Gastrocnemius medialis (tissue), 4 donors: Measurements from ENCODE around the gene ARL11. TPM values are rescaled to one million over a fixed set of nuclear protein-coding genes. Genes with fewer than 3 reads are reported as not detected.
"Not testable (repeated sequence)": the region's sequence is repeated elsewhere in the genome, so short reads cannot be mapped to it uniquely, and the experiment has no call there.

ENCODE experiments used
- ATAC-seq, 2 donors: fragments of 150-250 bp; one replicate each; pipeline ENCODE4 v1.9.1; 2016
- DNase-seq, 2 donors: peaks; one replicate each; pipeline ENCODE4 v3.0.0-alpha.2; 2019
- H3K27ac ChIP-seq, 4 donors: fragments of 200-600 bp; sonication (generic); 1 replicate in 1 of 4; 2 replicates in 3 of 4; pipeline ENCODE4 v1.5.1; 2016 to 2018; ENCODE audit warnings: mild to moderate bottlenecking in 2 of 4, moderate library complexity in 1 of 4
- H3K27me3 ChIP-seq, 3 donors: fragments of 200-600 bp; sonication (generic) in 2 of 3; 1 replicate in 1 of 3; 2 replicates in 2 of 3; pipeline versions ENCODE4 v1.5.1 to v1.6.0; 2016 to 2019; ENCODE audit warnings: mild to moderate bottlenecking in 1 of 3, moderate library complexity in 1 of 3
- H3K36me3 ChIP-seq, 2 donors: fragments of 200-600 bp; sonication (generic) in 1 of 2; one replicate each; pipeline ENCODE4 v1.5.1; 2017 to 2018
- H3K4me1 ChIP-seq, 2 donors: fragments of 200-600 bp; sonication (generic) in 1 of 2; one replicate each; pipeline ENCODE4 v1.5.1; 2016 to 2017; ENCODE audit warnings: mild to moderate bottlenecking in 2 of 2
- H3K4me3 ChIP-seq, 4 donors: fragments of 200-600 bp; sonication (generic) in 3 of 4; 1 replicate in 1 of 4; 2 replicates in 3 of 4; pipeline ENCODE4 v1.5.1; 2016 to 2019; ENCODE audit warnings: mild to moderate bottlenecking in 2 of 4
- H3K9me3 ChIP-seq, 3 donors: fragments of 200-600 bp; sonication (generic) in 2 of 3; 1 replicate in 1 of 3; 2 replicates in 2 of 3; pipeline ENCODE4 v1.5.1; 2016 to 2019
- POLR2A ChIP-seq, 2 donors: fragments of 450-650 bp; IDR thresholded peaks; one replicate each; pipeline ENCODE4 v1.6.1; 2017; ENCODE audit warnings: antibody characterized with exemption in 2 of 2, mild to moderate bottlenecking in 2 of 2, moderate library complexity in 2 of 2
- in situ Hi-C, 4 donors: fragments of 200-750 bp; cut with MboI; loops; one replicate each; pipeline versions ENCODE4 v1.15.0 to v1.8.0; 2017; ENCODE audit warnings: low sequenced_read_pairs in 4 of 4
- intact Hi-C: fragments of 100-400 bp; cut with DNase I; formaldehyde crosslinking; loops from one replicate; pipeline ENCODE4 v1.15.1; 2023; ENCODE audit warnings: low total_unique reads
- total RNA-seq, 4 donors: library from RNA; depleted of rRNA; stranded (reverse); fragments of >200 nt; gene quantifications; one replicate each; pipeline versions ENCODE4 v1.1.0 to v1.2.3, GENCODE V29; 2016
- TF ChIP-seq, protein P1 (sequence below), 5 experiments: fragments of 450-650 bp in 3 of 5; fragments of 200-600 bp in 2 of 5; sonication (generic) in 2 of 5; IDR thresholded peaks in 4 of 5; conservative IDR thresholded peaks in 1 of 5; 1 replicate in 4 of 5; 2 replicates in 1 of 5; pipeline ENCODE4 v1.5.1; 2016 to 2019; ENCODE audit warnings: antibody characterized with exemption in 5 of 5, mild to moderate bottlenecking in 3 of 5, moderate library complexity in 3 of 5

Gene ARL11
- total RNA-seq, 4 donors from 2014 or later = 0.10 to 0.20 (median 0.12) TPM

DNA sequence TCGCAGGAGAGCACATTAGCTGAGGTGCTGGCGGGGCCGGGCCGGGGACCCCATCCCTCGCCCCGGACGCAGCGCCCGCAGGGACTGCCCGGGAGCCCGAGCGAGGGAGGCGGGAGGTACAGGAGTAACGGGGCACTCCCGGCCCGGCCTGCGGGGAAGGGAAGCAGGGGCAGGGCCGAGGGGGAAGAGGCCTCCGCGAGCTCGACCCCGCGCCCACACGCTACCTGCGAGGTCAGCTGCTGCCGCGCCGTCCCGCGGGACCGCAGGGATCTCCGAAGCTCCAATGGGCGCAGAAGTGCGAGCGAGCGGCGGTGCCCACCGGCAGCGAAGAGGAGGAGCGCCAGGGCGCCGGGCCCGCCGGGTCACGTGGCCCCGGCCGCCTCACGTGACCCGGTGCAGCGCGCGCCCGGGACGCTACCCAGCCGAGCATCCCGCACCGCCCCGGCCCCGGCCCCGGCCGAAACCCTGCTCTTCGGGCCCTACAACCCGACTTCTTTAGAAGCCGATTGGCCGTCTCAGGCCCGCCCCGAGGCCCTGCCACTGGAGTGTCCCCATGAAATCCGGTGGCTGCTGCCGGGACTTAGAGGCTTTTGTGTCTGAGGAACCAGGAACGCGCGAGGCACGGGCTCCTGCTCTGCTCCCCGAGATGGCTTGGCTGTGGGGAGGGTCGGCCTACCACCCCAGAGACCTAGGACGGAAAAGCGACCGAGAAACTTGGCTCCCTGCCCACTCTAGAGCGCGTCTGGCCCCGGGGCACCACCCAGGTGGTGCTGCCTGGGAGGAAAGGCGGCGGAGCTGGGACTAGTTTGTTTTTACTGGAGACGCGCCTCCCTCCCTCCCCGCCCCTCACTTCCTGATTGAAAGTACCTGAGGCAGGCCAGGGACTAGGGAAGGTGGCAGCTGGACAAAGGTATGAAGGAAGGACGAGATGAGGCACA is 42.8 kb upstream of the ARL11 start, which contains the start of gene RCBTB1:
Gene RCBTB1 (minus strand): TSS at position 339 of the 938 bp plus-strand sequence. CDS start 18,279 bp downstream, outside the sequence.
- DNase-seq (peak; percentile 8 to 41), ATAC-seq (peak; percentile 94 to 96)
- H3K36me3 ChIP-seq = peaks cover 0 to 4% of the 10 kb centered on the region in 2 donors
- TF ChIP-seq POLR2A (IDR thresholded peaks at IDR 0.05) = peak in 1 of 2 donors; percentile 29
- TF ChIP-seq, protein P1, sequence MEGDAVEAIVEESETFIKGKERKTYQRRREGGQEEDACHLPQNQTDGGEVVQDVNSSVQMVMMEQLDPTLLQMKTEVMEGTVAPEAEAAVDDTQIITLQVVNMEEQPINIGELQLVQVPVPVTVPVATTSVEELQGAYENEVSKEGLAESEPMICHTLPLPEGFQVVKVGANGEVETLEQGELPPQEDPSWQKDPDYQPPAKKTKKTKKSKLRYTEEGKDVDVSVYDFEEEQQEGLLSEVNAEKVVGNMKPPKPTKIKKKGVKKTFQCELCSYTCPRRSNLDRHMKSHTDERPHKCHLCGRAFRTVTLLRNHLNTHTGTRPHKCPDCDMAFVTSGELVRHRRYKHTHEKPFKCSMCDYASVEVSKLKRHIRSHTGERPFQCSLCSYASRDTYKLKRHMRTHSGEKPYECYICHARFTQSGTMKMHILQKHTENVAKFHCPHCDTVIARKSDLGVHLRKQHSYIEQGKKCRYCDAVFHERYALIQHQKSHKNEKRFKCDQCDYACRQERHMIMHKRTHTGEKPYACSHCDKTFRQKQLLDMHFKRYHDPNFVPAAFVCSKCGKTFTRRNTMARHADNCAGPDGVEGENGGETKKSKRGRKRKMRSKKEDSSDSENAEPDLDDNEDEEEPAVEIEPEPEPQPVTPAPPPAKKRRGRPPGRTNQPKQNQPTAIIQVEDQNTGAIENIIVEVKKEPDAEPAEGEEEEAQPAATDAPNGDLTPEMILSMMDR (IDR thresholded peaks at IDR 0.05 in 4 of 5, conservative IDR thresholded peaks at IDR 0.05 in 1 of 5) = peak in 1 of 5 experiments; percentile 18
- H3K27me3 ChIP-seq = no peaks in the 10 kb centered on the region
- in situ Hi-C loops = no loop called here
- peak within 1 kb of the TSS; percentile 61 to 77 (median 72) for H3K27ac ChIP-seq
- H3K9me3 ChIP-seq = no peaks in the 10 kb centered on the region
- intact Hi-C loops = loop anchor here (2.0 to 5.0 kb wide), 3 partner anchors 21 to 207 kb away; partner anchors contain the start of gene KPNA3
- H3K4me3 ChIP-seq = peak within 1 kb of the TSS; percentile 74 to 95 (median 92)
- H3K4me1 ChIP-seq = peaks cover 7 to 8% of the 10 kb centered on the region in 2 donors

GRCh38 chr13:49586717-49587116 is 41.6 kb upstream of the ARL11 start:
- no peak overlapping the region for H3K4me3 ChIP-seq
- no peak overlapping the region for H3K27ac ChIP-seq
- DNase-seq (no peak), ATAC-seq (no peak)
- H3K4me1 ChIP-seq = peaks cover 7 to 8% of the 10 kb centered on the region in 2 donors
- H3K27me3 ChIP-seq = no peaks in the 10 kb centered on the region
- TF ChIP-seq, protein P1 (IDR thresholded peaks at IDR 0.05 in 4 of 5, conservative IDR thresholded peaks at IDR 0.05 in 1 of 5) = no peak
- TF ChIP-seq POLR2A (IDR thresholded peaks at IDR 0.05) = no peak
- H3K9me3 ChIP-seq = no peaks in the 10 kb centered on the region
- no peaks in the 10 kb centered on the region for H3K36me3 ChIP-seq
- in situ Hi-C loops = no loop called here
- intact Hi-C loops = loop anchor here (5.0 kb wide), 1 partner anchor 206 kb away; the partner anchor contains the start of gene KPNA3

DNA sequence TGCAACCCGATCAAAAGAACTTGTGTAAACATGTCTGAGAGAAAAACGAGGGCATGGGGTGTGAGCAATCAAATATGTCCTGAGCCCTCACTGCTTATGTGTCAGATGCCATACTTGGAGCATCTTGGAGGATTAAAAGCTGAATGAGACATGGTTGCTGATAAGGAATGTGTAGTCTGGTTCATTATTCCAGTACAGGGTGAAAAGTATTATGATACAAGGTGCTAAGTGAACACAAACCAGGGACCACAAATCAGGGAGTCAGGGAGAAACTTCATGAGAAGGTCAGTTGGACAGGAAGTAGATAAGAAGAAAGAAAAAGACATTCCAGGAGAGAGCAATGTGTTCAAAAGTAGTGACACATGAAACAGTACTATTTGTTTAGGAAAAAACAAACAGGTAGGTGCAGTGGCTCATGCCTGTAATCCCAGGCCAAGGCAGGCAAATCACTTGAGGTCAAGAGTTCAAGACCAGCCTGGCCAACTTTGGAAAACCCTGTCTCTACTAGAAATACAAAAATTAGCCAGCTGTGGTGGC is 40.9 kb upstream of the ARL11 start:
- H3K4me3 ChIP-seq = no peak overlapping the region
- H3K9me3 ChIP-seq = no peaks in the 10 kb centered on the region
- in situ Hi-C loops = no loop called here
- ATAC-seq = no peak
- intact Hi-C loops = loop anchor here (5.0 kb wide), 1 partner anchor 205 kb away; the partner anchor contains the start of gene KPNA3
- H3K36me3 ChIP-seq = no peaks in the 10 kb centered on the region
- H3K4me1 ChIP-seq = peaks cover 7 to 8% of the 10 kb centered on the region in 2 donors
- DNase-seq = no peak
- no peak for TF ChIP-seq POLR2A (IDR thresholded peaks at IDR 0.05)
- TF ChIP-seq, protein P1 (IDR thresholded peaks at IDR 0.05 in 4 of 5, conservative IDR thresholded peaks at IDR 0.05 in 1 of 5) = no peak
- H3K27me3 ChIP-seq = no peaks in the 10 kb centered on the region
- no peak overlapping the region for H3K27ac ChIP-seq

GRCh38 chr13:49590714-49591113 is 37.6 kb upstream of the ARL11 start:
- H3K4me3 ChIP-seq, ATAC-seq, H3K9me3 ChIP-seq, in situ Hi-C loops, intact Hi-C loops, H3K4me1 ChIP-seq, H3K27me3 ChIP-seq, H3K27ac ChIP-seq, H3K36me3 ChIP-seq, DNase-seq: not testable (repeated sequence)

GRCh38 chr13:49593876-49594275 is 34.4 kb upstream of the ARL11 start:
- DNase-seq, H3K27me3 ChIP-seq, H3K9me3 ChIP-seq, H3K4me3 ChIP-seq, in situ Hi-C loops, H3K36me3 ChIP-seq, H3K4me1 ChIP-seq, H3K27ac ChIP-seq, intact Hi-C loops, ATAC-seq: not testable (repeated sequence)
